ENCODE measurements around the gene NSMCE4A. TPM values are rescaled to one million over a fixed set of nuclear protein-coding genes. Genes with fewer than 3 reads are reported as not detected.
"Not testable (repeated sequence)": the region's sequence is repeated elsewhere in the genome, so short reads cannot be mapped to it uniquely, and the experiment has no call there.

Gene NSMCE4A
- total RNA-seq, 1 experiment from 2014 or later, result 111 TPM

- H3K27me3 ChIP-seq (replicated peaks; ENCODE audit: control insufficient read depth, insufficient read depth, low read length), result no peaks in the 10 kb centered on the region
- Mint-ChIP-seq H3K4me3 (ENCODE audit: unreplicated experiment) (peak overlapping the region; percentile 96), H3K4me1 (ENCODE audit: low read depth, unreplicated experiment) (peaks cover 10% of the 10 kb centered on the region), H3K27me3 (ENCODE audit: insufficient read depth, unreplicated experiment) (no peaks in the 10 kb centered on the region), H3K9me3 (ENCODE audit: unreplicated experiment) (no peaks in the 10 kb centered on the region), H3K27ac (ENCODE audit: unreplicated experiment) (peak overlapping the region; percentile 94), H3K36me3 (ENCODE audit: insufficient read depth, unreplicated experiment) (peaks cover 54% of the 10 kb centered on the region)
- peak overlapping the region; percentile 41 for H3K4me3 ChIP-seq (ENCODE audit: low read depth, low read length)
- ChIA-PET CTCF (interaction anchor here (1.2 kb wide), 1 partner anchor 94 kb away, joined by 4 read pairs; no protein-coding TSS in a partner anchor), POLR2A (interaction anchor here (1.0 to 1.9 kb wide), 5 partner anchors 25 to 100 kb away, joined by 3 to 13 read pairs (median 3); partner anchors contain the start of gene ATE1)
- TF ChIP-seq, protein P1, sequence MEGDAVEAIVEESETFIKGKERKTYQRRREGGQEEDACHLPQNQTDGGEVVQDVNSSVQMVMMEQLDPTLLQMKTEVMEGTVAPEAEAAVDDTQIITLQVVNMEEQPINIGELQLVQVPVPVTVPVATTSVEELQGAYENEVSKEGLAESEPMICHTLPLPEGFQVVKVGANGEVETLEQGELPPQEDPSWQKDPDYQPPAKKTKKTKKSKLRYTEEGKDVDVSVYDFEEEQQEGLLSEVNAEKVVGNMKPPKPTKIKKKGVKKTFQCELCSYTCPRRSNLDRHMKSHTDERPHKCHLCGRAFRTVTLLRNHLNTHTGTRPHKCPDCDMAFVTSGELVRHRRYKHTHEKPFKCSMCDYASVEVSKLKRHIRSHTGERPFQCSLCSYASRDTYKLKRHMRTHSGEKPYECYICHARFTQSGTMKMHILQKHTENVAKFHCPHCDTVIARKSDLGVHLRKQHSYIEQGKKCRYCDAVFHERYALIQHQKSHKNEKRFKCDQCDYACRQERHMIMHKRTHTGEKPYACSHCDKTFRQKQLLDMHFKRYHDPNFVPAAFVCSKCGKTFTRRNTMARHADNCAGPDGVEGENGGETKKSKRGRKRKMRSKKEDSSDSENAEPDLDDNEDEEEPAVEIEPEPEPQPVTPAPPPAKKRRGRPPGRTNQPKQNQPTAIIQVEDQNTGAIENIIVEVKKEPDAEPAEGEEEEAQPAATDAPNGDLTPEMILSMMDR (IDR thresholded peaks at IDR 0.05; ENCODE audit: insufficient read depth in 1 of 2, low read depth in 1 of 2, low read length in 1 of 2, severe bottlenecking in 1 of 2, unreplicated experiment in 1 of 2), result no peak
- BruUV-seq (replicated peaks), result no TSS peak
- H3K9me3 ChIP-seq, result no peaks in the 10 kb centered on the region
- DNase-seq, result peak; percentile 85 to 90
- peaks cover 27% of the 10 kb centered on the region for H3K4me1 ChIP-seq
- intact Hi-C loops (cut with micrococcal nuclease; ENCODE audit: unreplicated experiment), result loop anchor here (1.0 to 5.0 kb wide), 5 partner anchors 25 to 93 kb away; partner anchors contain the start of gene NSMCE4A
- H3K36me3 ChIP-seq (ENCODE audit: control insufficient read depth, insufficient read depth, low read length), result peaks cover 1% of the 10 kb centered on the region; the same call in 1 of the 2 replicates
Observed at GRCh38 chr10:122019414-122019975, 44.5 kb upstream of the NSMCE4A start.

DNA sequence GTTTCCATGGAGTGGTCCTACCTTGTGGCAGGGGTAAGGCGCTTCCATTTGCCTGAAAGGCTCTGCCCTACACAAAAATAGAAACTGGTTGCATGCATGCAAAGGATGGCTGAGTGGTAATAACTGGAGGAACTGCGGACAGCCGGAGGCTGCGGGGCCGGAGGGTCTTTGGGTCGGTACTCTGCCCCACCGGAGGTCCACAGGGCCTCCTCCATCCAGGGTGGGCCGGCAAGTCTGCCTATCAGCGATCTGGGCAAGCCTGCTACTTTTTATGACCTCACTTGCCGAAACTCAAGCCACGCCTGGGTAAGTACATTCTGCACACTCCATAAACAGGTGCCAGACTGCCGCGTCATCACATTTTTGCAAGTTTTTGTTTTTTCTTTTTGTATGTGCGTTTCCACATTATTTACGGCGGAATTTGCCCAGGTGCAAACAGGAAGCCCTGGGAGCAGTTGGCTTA, 44.0 kb upstream of the NSMCE4A start:
- CTCF ChIA-PET, result interaction anchor here (1.2 kb wide), 1 partner anchor 94 kb away, joined by 4 read pairs; no protein-coding TSS in a partner anchor
- H3K36me3 Mint-ChIP-seq (ENCODE audit: insufficient read depth, unreplicated experiment), result peaks cover 53% of the 10 kb centered on the region
- H3K36me3 ChIP-seq (ENCODE audit: control insufficient read depth, insufficient read depth, low read length), result peaks cover 1% of the 10 kb centered on the region; the same call in 1 of the 2 replicates
- DNase-seq, result peak; percentile 83 to 84
- H3K4me3 Mint-ChIP-seq (ENCODE audit: unreplicated experiment), result peak overlapping the region; percentile 96
- TF ChIP-seq, protein P1 (IDR thresholded peaks at IDR 0.05; ENCODE audit: insufficient read depth in 1 of 2, low read depth in 1 of 2, low read length in 1 of 2, severe bottlenecking in 1 of 2, unreplicated experiment in 1 of 2), result no peak
- H3K9me3 Mint-ChIP-seq (ENCODE audit: unreplicated experiment), result no peaks in the 10 kb centered on the region
- intact Hi-C loops (cut with micrococcal nuclease; ENCODE audit: unreplicated experiment), result loop anchor here (1.0 to 5.0 kb wide), 5 partner anchors 25 to 93 kb away; partner anchors contain the start of gene NSMCE4A
- H3K27ac Mint-ChIP-seq (ENCODE audit: unreplicated experiment), result peak overlapping the region; percentile 94
- peaks cover 14% of the 10 kb centered on the region for H3K4me1 Mint-ChIP-seq (ENCODE audit: low read depth, unreplicated experiment)
- H3K9me3 ChIP-seq, result no peaks in the 10 kb centered on the region
- no peaks in the 10 kb centered on the region for H3K27me3 ChIP-seq (replicated peaks; ENCODE audit: control insufficient read depth, insufficient read depth, low read length)
- H3K4me1 ChIP-seq, result peaks cover 30% of the 10 kb centered on the region
- no TSS peak for BruUV-seq (replicated peaks)
- peak overlapping the region; percentile 41 for H3K4me3 ChIP-seq (ENCODE audit: low read depth, low read length)
- no peaks in the 10 kb centered on the region for H3K27me3 Mint-ChIP-seq (ENCODE audit: insufficient read depth, unreplicated experiment)
- POLR2A ChIA-PET, result interaction anchor here (0.6 to 1.9 kb wide), 6 partner anchors 25 to 94 kb away, joined by 3 to 13 read pairs (median 3); partner anchors contain the start of gene ATE1

DNA sequence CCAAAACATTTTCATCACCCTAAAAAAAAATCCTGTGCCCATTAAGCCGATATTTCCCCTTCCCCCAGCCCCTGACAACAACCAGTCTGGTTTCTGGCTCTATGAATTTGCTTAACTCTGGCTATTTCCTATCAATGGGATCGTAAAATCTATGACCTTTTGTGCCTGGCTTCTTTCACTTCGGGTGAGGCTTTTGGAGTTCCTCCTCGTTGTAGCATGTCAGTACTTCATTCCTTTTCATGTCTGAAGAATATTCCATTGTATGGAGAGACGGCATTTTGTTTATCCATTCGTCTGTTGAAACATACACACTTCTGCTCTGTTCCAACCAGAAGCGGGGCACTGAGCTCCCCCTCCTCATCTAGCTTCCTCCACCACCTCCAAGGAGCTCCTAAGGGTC, 43.5 kb upstream of the NSMCE4A start:
- ChIA-PET POLR2A (interaction anchor here (0.6 to 1.9 kb wide), 5 partner anchors 24 to 94 kb away, joined by 3 to 13 read pairs (median 3); partner anchors contain the start of gene ATE1), CTCF (interaction anchor here (1.2 kb wide), 1 partner anchor 95 kb away, joined by 4 read pairs; no protein-coding TSS in a partner anchor)
- peaks cover 14% of the 10 kb centered on the region for H3K4me1 Mint-ChIP-seq (ENCODE audit: low read depth, unreplicated experiment)
- TF ChIP-seq, protein P1 (IDR thresholded peaks at IDR 0.05; ENCODE audit: insufficient read depth in 1 of 2, low read depth in 1 of 2, low read length in 1 of 2, severe bottlenecking in 1 of 2, unreplicated experiment in 1 of 2), result no peak
- intact Hi-C loops (cut with micrococcal nuclease; ENCODE audit: unreplicated experiment), result loop anchor here (2.0 to 5.0 kb wide), 2 partner anchors 44 kb away; partner anchors contain the start of gene NSMCE4A
- no peaks in the 10 kb centered on the region for H3K27me3 ChIP-seq (replicated peaks; ENCODE audit: control insufficient read depth, insufficient read depth, low read length)
- no peaks in the 10 kb centered on the region for H3K9me3 Mint-ChIP-seq (ENCODE audit: unreplicated experiment)
- DNase-seq, result no peak
- H3K27me3 Mint-ChIP-seq (ENCODE audit: insufficient read depth, unreplicated experiment), result no peaks in the 10 kb centered on the region
- peak overlapping the region; percentile 96 for H3K4me3 Mint-ChIP-seq (ENCODE audit: unreplicated experiment)
- peak overlapping the region; percentile 41 for H3K4me3 ChIP-seq (ENCODE audit: low read depth, low read length)
- H3K4me1 ChIP-seq, result peaks cover 33% of the 10 kb centered on the region
- H3K27ac Mint-ChIP-seq (ENCODE audit: unreplicated experiment), result peak overlapping the region; percentile 94
- H3K9me3 ChIP-seq, result no peaks in the 10 kb centered on the region
- no peaks in the 10 kb centered on the region for H3K36me3 ChIP-seq (ENCODE audit: control insufficient read depth, insufficient read depth, low read length)
- H3K36me3 Mint-ChIP-seq (ENCODE audit: insufficient read depth, unreplicated experiment), result peaks cover 52% of the 10 kb centered on the region
- TSS peak; percentile 81 for BruUV-seq (replicated peaks)

DNA sequence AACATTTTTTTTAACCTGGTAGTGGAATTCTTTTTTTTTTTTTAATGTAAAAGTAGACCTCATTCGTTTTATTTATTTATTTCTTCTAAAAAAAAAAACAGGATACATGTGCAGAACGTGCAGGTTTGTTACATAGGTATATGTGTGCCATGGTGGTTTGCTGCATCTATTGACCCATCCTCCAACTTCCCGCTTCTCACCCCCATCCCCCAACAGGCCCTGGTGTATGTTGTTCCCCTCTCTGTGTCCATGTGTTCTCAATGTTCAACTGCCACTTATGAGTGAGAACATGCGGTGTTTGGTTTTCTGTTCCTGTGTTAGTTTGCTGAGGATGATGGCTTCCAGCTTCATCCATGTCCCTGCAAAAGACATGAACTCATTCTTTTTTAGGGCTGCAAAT, 42.9 kb upstream of the NSMCE4A start:
- CTCF ChIA-PET; H3K27me3 ChIP-seq (replicated peaks; ENCODE audit: control insufficient read depth, insufficient read depth, low read length); BruUV-seq (replicated peaks); H3K9me3 ChIP-seq; POLR2A ChIA-PET; H3K9me3 Mint-ChIP-seq (ENCODE audit: unreplicated experiment); H3K27me3 Mint-ChIP-seq (ENCODE audit: insufficient read depth, unreplicated experiment); H3K36me3 ChIP-seq (ENCODE audit: control insufficient read depth, insufficient read depth, low read length): not testable (repeated sequence)
- peaks cover 14% of the 10 kb centered on the region for H3K4me1 Mint-ChIP-seq (ENCODE audit: low read depth, unreplicated experiment)
- peak in 1 of 2 experiments; percentile 25 for DNase-seq
- H3K27ac Mint-ChIP-seq (ENCODE audit: unreplicated experiment), result peak overlapping the region; percentile 94
- H3K36me3 Mint-ChIP-seq (ENCODE audit: insufficient read depth, unreplicated experiment), result peaks cover 46% of the 10 kb centered on the region
- H3K4me3 ChIP-seq (ENCODE audit: low read depth, low read length), result peak overlapping the region; percentile 41
- peaks cover 35% of the 10 kb centered on the region for H3K4me1 ChIP-seq
- peak overlapping the region; percentile 96 for H3K4me3 Mint-ChIP-seq (ENCODE audit: unreplicated experiment)
- intact Hi-C loops (cut with micrococcal nuclease; ENCODE audit: unreplicated experiment), result loop anchor here (2.0 to 5.0 kb wide), 2 partner anchors 43 to 44 kb away; partner anchors contain the start of gene NSMCE4A
